Activated effector memory CD4-positive, alpha-beta T cell treated with Interleukin-2 at 50 U/mL for 16 hours (primary cell): ENCODE measurements around the gene CDKN1C.

ENCODE experiments used
- DNase-seq: peaks from one replicate; pipeline ENCODE4 v3.0.0-alpha.2; 2020

Gene CDKN1C

GRCh38 chr11:2843551-2843950 lies 42.0 kb downstream of the CDKN1C start:
- DNase-seq = no peak

DNA sequence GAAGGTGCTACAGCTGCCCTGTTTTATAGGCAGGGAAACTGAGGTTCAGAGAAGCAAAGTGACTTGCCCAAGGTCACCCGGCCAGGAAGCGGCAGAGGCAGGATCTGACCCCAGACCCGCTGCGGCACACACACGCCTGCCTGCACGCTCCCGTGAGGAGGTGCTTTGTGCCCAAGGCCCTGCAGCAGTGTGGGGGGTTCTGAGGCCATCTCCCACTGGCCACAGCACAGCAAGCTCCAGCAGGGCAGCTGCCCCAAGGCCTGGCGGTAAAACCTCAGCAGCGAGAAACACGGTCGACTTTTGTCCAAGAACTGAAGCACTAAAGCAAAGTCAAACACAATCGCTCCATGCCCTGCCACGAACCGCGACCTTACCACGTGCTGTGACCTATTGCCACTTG lies 42.7 kb downstream of the CDKN1C start:
- no peak for DNase-seq

DNA sequence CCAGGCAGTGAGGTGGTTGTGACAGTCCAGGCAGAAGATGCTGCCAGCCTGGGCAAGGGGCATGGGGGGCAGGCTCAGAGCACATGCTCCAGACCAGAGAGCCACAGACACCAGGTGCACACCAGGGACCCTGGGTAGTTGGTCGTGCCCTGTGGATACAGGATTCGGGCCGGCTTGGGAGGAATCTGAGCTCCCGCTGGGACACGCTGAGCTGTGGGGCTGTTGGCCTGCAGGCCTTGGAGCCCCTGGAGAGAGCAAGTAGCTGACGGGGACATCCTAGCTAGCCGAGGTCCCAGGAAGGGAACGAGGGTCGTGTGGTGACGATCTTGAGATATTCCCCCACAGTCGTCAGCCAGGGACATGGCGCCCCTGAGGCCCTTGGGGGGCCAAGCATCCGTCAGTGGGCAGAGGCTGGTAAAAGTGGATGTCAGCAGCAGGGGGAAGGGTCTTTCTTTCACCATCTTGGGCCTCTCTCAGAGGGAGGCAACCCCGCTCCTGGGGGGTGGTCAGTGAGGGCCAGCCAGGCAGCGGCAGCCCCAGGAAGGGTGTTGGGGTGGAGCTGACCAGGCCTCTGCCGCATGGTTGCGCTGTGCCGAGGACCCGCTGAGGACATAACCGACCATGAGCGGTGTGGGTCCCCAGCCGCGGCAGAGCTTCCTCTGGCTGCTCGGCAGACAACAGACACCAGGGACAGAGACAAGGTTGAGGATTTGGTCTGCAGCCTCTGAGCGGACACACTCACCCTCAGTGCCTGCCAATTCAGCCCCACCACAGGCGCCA lies 44.0 kb downstream of the CDKN1C start:
- no peak for DNase-seq

DNA sequence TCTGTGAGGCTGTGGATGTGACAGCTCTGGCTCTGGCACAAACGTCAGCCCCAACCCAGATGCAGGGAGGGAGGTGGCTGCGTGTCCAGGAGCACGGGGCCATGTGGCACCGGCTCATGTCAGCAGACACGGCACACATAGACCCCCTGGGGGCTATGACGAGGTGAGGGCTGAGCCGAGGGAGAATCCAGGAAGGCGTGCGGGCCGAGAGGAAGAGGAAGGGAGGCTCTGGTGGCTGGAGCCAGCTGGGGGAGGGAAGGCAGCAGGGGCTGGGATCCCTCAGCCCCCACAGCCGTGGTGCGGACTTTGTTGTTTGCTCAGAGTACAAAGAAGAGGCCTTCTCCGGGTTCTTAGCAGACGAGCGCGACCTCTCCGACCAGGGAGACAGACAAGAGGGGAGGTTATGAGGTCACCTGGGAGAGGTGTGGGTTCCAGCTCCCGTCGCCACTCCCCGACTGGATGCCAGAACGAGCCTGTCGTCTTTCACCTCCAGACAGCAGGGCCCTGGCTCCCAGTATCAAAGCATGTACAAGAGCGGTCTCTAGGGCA lies 46.1 kb downstream of the CDKN1C start:
- DNase-seq = no peak

GRCh38 chr11:2838676-2839294 lies 46.8 kb downstream of the CDKN1C start:
- no peak for DNase-seq

GRCh38 chr11:2838091-2838490 lies 47.5 kb downstream of the CDKN1C start:
- DNase-seq = no peak

GRCh38 chr11:2837651-2838050 lies 47.9 kb downstream of the CDKN1C start:
- DNase-seq = no peak

GRCh38 chr11:2837096-2837601 lies 48.4 kb downstream of the CDKN1C start:
- no peak for DNase-seq

GRCh38 chr11:2836315-2837095 lies 49.1 kb downstream of the CDKN1C start:
- no peak for DNase-seq

DNA sequence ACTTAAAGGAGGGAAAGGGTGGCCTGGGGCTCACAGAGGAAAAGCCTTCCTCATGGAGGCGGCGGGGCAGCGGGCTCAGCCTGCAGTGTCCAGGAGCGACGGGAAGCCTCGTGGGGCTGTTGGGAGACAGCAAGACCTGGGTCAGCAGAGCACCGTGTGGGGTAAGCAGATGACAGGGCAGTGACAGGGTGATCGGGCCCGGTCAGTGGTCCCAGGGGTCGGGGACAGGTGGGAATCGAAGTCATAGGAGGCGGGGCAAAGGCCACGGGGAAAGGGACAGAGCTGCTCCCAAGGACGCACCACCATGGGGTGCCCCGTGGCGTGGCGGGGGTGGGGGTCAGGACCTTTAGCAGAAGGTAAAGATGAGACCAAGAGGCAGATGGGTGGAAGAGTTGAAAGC lies 49.8 kb downstream of the CDKN1C start:
- no peak for DNase-seq

- DNase-seq = no peak
Measured at GRCh38 chr11:2835296-2835695, 50.3 kb downstream of the CDKN1C start.

GRCh38 chr11:2834503-2835273 lies 50.9 kb downstream of the CDKN1C start:
- no peak for DNase-seq

GRCh38 chr11:2833716-2834502 lies 51.7 kb downstream of the CDKN1C start:
- no peak for DNase-seq
